GM12874 (cell line): ENCODE data around the gene TFF1.

Experiments used
- CTCF ChIP-seq: IDR thresholded peaks from 2 replicates; pipeline ENCODE4 v1.5.1; 2011; ENCODE audit warnings: low read depth, mild to moderate bottlenecking, control low read depth, low read length, moderate library complexity; ENCODE audit not compliant: insufficient read depth

TFF1 gene

GRCh38 chr21:42411891-42412635, 45.7 kb upstream of the TFF1 start:
- no peak for TF ChIP-seq CTCF

GRCh38 chr21:42411197-42411869, 45.0 kb upstream of the TFF1 start:
- no peak for TF ChIP-seq CTCF

GRCh38 chr21:42409366-42409765, 43.0 kb upstream of the TFF1 start:
- TF ChIP-seq CTCF: no peak

GRCh38 chr21:42407476-42407875, 41.1 kb upstream of the TFF1 start:
- no peak for TF ChIP-seq CTCF

- no peak for TF ChIP-seq CTCF
These were observed 40.5 kb upstream of the TFF1 start for GRCh38 chr21:42406866-42407265.

- no peak for TF ChIP-seq CTCF
These were observed 39.9 kb upstream of the TFF1 start for GRCh38 chr21:42406201-42406621.

GRCh38 chr21:42405064-42406013, 39.0 kb upstream of the TFF1 start:
- no peak for TF ChIP-seq CTCF
